OCI-LY7 (cell line): ENCODE results near the gene EID3. TPM values are rescaled to one million over a fixed set of nuclear protein-coding genes. Genes with fewer than 3 reads are reported as not detected.

Experiments
- BruUV-seq: library from RNA; stranded (reverse); fragments of 400-500 nt; replicated peaks from 2 replicates; lab custom pipeline; 2021; lab: Mats Ljungman, UMichigan
- CTCF ChIA-PET: fragments of 300-600 bp; sonication (Branson Sonifier 250); formaldehyde crosslinking; loops from one replicate; lab custom pipeline; 2022; ENCODE audit warnings: antibody characterized with exemption; ENCODE audit not compliant: unreplicated experiment; lab: Charles Lee
- POLR2A ChIA-PET: fragments of 300-600 bp; sonication (Branson Sonifier 250); formaldehyde crosslinking; loops from one replicate; lab custom pipeline; 2022; ENCODE audit warnings: antibody characterized with exemption; lab: Charles Lee
- DNase-seq: peaks from one replicate; pipeline ENCODE4 v3.0.0-alpha.2; 2015; ENCODE audit warnings: low spot score
- H2AFZ ChIP-seq: fragments of 200-600 bp; sonication (generic), shearing (Covaris generic); 2 replicates; pipeline ENCODE4 v1.6.1; 2014; ENCODE audit warnings: mild to moderate bottlenecking, antibody characterized with exemption, low read length, moderate library complexity
- H3K27ac ChIP-seq: fragments of 200-600 bp; sonication (generic); 2 replicates; pipeline ENCODE4 v1.5.1; 2014; ENCODE audit warnings: mixed run types, low read depth, mild to moderate bottlenecking, moderate library complexity, low read length, inconsistent platforms; ENCODE audit not compliant: poor library complexity, severe bottlenecking
- H3K36me3 ChIP-seq: fragments of 200-600 bp; sonication (generic); 2 replicates; pipeline ENCODE4 v1.6.1; 2014; ENCODE audit warnings: mild to moderate bottlenecking, antibody characterized with exemption, low read length, moderate library complexity, mixed read lengths; ENCODE audit not compliant: insufficient read depth
- H3K4me1 ChIP-seq: fragments of 200-600 bp; sonication (generic); 2 replicates; pipeline ENCODE4 v1.5.1; 2014; ENCODE audit warnings: mild to moderate bottlenecking, low read length; ENCODE audit not compliant: insufficient read depth, poor library complexity, severe bottlenecking
- H3K4me2 ChIP-seq: fragments of 200-600 bp; sonication (generic); 2 replicates; pipeline ENCODE4 v1.6.1; 2014; ENCODE audit warnings: mild to moderate bottlenecking, low read length
- H3K4me3 ChIP-seq: fragments of 200-600 bp; sonication (generic); 2 replicates; pipeline ENCODE4 v1.5.1; 2014; ENCODE audit warnings: mild to moderate bottlenecking, low read depth, low read length; ENCODE audit not compliant: poor library complexity, severe bottlenecking
- H3K79me2 ChIP-seq: fragments of 200-600 bp; sonication (generic); 2 replicates; pipeline ENCODE4 v1.6.1; 2016; ENCODE audit warnings: low read depth, mild to moderate bottlenecking, low read length, moderate library complexity, mixed read lengths; ENCODE audit not compliant: insufficient read depth
- H3K9me2 ChIP-seq: fragments of 200-600 bp; sonication (generic); 2 replicates; pipeline ENCODE4 v1.6.1; 2016; ENCODE audit warnings: mild to moderate bottlenecking, low read length, mixed read lengths; ENCODE audit not compliant: insufficient read depth
- H3K9me3 ChIP-seq: fragments of 200-600 bp; sonication (generic); 2 replicates; pipeline ENCODE4 v1.6.1; 2014; ENCODE audit warnings: mild to moderate bottlenecking, mixed run types, low read length, mixed read lengths
- H4K20me1 ChIP-seq: fragments of 200-600 bp; sonication (generic); 2 replicates; pipeline ENCODE4 v1.6.1; 2014; ENCODE audit warnings: mild to moderate bottlenecking, antibody characterized with exemption, low read length, moderate library complexity, mixed read lengths; ENCODE audit not compliant: insufficient read depth
- EZH2phosphoT487 ChIP-seq: fragments of 200-600 bp; sonication (generic); IDR thresholded peaks from 2 replicates; pipeline ENCODE4 v1.6.1; 2018; ENCODE audit warnings: low read depth, borderline replicate concordance, mild to moderate bottlenecking, mixed run types, antibody characterized with exemption, low read length, moderate library complexity, mixed read lengths
- intact Hi-C: fragments of 100-400 bp; cut with micrococcal nuclease; formaldehyde crosslinking; loops from one replicate; pipeline ENCODE4 v1.10.0; 2022; ENCODE audit not compliant: unreplicated experiment
- total RNA-seq, 2 experiments: library from RNA; depleted of rRNA in 1 of 2; stranded (reverse); fragments of >200 nt in 1 of 2; shearing (Covaris generic) in 1 of 2; gene quantifications; 2 replicates each; pipeline ENCODE4 v1.2.3, GENCODE V29; 2014 to 2022
- TF ChIP-seq, protein P1 (sequence below): fragments of 200-600 bp; sonication (generic); conservative IDR thresholded peaks from 2 replicates; pipeline ENCODE4 v1.5.1; 2014; ENCODE audit warnings: mild to moderate bottlenecking, antibody characterized with exemption, low read length, moderate library complexity, mixed read lengths

Gene EID3
- total RNA-seq, 2 experiments from 2014 or later = 5.1 to 8.2 TPM

DNA sequence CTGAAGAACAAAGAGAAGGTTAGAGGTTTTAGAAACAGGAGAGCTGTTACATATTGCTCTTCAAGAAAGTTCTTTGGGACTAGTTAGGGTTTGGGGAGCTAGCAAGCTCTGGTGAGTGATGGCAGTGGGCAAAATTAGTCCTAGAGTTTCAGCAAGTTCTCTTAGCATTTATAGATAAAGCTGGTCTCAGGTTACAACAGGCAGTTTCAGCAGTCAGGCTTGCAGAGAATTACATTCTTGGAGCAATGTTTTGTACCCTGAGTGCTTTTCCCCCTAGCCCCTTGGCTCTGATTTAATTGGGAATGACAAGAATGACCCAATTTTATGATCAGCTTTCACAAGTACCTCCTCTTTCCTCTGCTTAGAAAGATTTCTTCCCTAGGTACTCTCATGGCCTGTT is 21.4 kb upstream of the EID3 start:
- no peaks in the 10 kb centered on the region for H3K36me3 ChIP-seq
- H3K79me2 ChIP-seq = peaks cover 3% of the 10 kb centered on the region; the same call in 1 of the 2 replicates
- H3K4me3 ChIP-seq = no peak overlapping the region
- ChIA-PET CTCF (no interaction called here), POLR2A (interaction anchor here (0.7 kb wide), 1 partner anchor 462 kb away, joined by 3 read pairs; no protein-coding TSS in a partner anchor)
- no peak overlapping the region for H3K4me2 ChIP-seq
- intact Hi-C loops = no loop called here
- DNase-seq = no peak
- H3K9me2 ChIP-seq = no peaks in the 10 kb centered on the region
- H3K4me1 ChIP-seq = peaks cover 20% of the 10 kb centered on the region
- H3K27ac ChIP-seq = no peak overlapping the region
- no peak for TF ChIP-seq EZH2phosphoT487
- TF ChIP-seq, protein P1, sequence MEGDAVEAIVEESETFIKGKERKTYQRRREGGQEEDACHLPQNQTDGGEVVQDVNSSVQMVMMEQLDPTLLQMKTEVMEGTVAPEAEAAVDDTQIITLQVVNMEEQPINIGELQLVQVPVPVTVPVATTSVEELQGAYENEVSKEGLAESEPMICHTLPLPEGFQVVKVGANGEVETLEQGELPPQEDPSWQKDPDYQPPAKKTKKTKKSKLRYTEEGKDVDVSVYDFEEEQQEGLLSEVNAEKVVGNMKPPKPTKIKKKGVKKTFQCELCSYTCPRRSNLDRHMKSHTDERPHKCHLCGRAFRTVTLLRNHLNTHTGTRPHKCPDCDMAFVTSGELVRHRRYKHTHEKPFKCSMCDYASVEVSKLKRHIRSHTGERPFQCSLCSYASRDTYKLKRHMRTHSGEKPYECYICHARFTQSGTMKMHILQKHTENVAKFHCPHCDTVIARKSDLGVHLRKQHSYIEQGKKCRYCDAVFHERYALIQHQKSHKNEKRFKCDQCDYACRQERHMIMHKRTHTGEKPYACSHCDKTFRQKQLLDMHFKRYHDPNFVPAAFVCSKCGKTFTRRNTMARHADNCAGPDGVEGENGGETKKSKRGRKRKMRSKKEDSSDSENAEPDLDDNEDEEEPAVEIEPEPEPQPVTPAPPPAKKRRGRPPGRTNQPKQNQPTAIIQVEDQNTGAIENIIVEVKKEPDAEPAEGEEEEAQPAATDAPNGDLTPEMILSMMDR = no peak
- no peaks in the 10 kb centered on the region for H4K20me1 ChIP-seq
- BruUV-seq = no TSS peak
- H3K9me3 ChIP-seq = no peaks in the 10 kb centered on the region
- H2AFZ ChIP-seq = no peak overlapping the region

DNA sequence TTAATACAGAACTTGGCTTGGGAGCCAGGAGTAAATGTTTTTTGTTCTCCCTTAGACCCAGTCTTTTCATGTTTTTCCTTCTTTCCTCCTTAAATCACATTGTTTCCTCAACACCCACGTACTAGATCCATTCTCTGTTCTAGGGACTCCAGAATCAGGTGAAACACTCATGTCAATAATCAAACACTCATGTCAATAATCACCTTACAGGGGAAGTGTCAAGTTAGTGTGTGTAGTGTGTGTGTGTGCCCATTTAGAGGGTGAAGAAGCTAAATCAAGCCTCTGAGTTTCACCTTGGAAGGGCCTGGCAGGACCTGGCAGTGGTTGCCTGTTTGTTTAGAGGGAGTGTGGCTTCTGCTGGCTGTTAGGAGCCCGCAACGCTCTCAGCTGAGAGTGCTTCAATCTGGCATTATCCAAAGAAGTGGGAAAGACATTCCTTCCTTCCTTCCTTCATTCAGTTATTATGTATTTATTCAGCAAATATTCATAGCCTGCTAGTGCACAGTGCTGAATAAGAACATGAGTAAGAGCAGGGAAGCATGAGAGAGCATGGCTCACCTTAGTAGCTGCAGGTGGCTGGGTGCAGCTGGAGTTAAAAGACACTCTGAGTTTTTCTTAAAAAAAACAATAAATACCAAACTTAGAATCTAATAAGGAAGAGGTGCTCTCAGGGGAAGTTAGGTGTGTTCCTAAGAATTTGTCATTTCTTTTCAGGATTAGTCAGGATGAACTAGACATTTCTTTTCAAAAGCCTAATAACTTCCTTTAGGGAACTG is 17.6 kb upstream of the EID3 start:
- TF ChIP-seq EZH2phosphoT487 = no peak
- H2AFZ ChIP-seq = peak overlapping the region; percentile 78
- peaks cover 17% of the 10 kb centered on the region for H4K20me1 ChIP-seq
- H3K9me2 ChIP-seq = no peaks in the 10 kb centered on the region
- POLR2A ChIA-PET = interaction anchor here (0.6 to 5.8 kb wide), 9 partner anchors 9 to 1073 kb away, joined by 3 to 72 read pairs (median 4); no protein-coding TSS in a partner anchor
- peak; percentile 65 for DNase-seq
- H3K27ac ChIP-seq = peak overlapping the region; percentile 95
- H3K79me2 ChIP-seq = peaks cover 41% of the 10 kb centered on the region
- intact Hi-C loops = loop anchor here (2.0 to 5.0 kb wide), 5 partner anchors 171 to 821 kb away; partner anchors contain the start of genes CHST11, SLC41A2 and WASHC4
- H3K4me1 ChIP-seq = peaks cover 27% of the 10 kb centered on the region
- H3K36me3 ChIP-seq = peaks cover 23% of the 10 kb centered on the region
- H3K4me3 ChIP-seq = peak overlapping the region; percentile 99
- CTCF ChIA-PET = interaction anchor here (0.8 to 1.9 kb wide), 3 partner anchors 9 to 18 kb away, joined by 3 to 7 read pairs (median 7); partner anchors contain the start of gene EID3
- BruUV-seq = TSS peak; percentile 84
- peak overlapping the region; percentile 100 for H3K4me2 ChIP-seq
- H3K9me3 ChIP-seq = no peaks in the 10 kb centered on the region

DNA sequence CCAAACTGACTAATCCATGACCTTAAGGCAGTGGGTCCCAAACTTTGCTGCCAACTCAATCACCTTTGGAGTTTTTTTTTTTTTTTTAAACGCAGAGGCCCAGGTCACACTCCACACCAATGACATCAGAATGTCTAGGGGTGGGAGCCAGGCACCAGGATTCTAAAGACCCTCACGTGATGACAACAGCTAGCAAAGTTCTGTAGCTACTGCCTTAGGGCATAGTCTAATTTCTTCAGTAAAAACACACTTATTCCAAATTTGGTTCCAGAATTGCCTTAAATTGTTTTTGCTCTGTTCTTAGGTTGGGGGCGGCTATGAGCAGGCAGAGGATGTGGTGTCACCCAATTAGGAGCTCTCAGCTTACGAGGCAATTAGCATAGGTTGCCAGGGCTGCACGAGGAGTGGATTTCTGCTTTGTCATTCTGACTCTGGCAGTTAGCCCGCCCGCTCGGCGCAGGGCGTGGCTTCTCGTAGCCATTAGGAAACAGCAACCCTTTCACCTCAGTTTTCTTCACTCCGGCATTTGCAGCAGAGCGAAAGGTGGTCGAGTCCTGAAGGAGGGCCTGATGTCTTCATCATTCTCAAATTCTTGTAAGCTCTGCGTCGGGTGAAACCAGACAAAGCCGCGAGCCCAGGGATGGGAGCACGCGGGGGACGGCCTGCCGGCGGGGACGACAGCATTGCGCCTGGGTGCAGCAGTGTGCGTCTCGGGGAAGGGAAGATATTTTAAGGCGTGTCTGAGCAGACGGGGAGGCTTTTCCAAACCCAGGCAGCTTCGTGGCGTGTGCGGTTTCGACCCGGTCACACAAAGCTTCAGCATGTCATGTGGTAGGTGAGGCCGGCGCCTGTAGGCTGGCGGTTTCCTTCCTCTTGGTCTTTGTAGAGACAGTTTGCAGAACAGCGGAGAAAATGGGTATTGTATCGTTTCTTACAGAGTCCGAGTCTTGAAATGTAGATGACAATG is 16.7 kb upstream of the EID3 start:
- Histone ChIP-seq H3K4me2 (peak overlapping the region; percentile 100), H3K9me3 (no peaks in the 10 kb centered on the region), H3K4me1 (peaks cover 27% of the 10 kb centered on the region), H3K4me3 (peak overlapping the region; percentile 99), H3K79me2 (peaks cover 49% of the 10 kb centered on the region), H2AFZ (peak overlapping the region; percentile 78), H3K27ac (peak overlapping the region; percentile 95), H3K9me2 (no peaks in the 10 kb centered on the region), H3K36me3 (peaks cover 31% of the 10 kb centered on the region), H4K20me1 (peaks cover 18% of the 10 kb centered on the region)
- intact Hi-C loops = loop anchor here (2.0 to 5.0 kb wide), 5 partner anchors 171 to 821 kb away; partner anchors contain the start of genes CHST11, SLC41A2 and WASHC4
- BruUV-seq = TSS peak; percentile 73
- TF ChIP-seq, protein P1 = 0 out of 2 replicates have a peak, but pooled peaks have one; percentile 18
- TF ChIP-seq EZH2phosphoT487 = no peak
- CTCF ChIA-PET = interaction anchor here (0.6 to 1.9 kb wide), 4 partner anchors 10 to 205 kb away, joined by 3 to 7 read pairs (median 5); partner anchors contain the start of gene EID3
- POLR2A ChIA-PET = interaction anchor here (0.6 to 5.8 kb wide), 15 partner anchors 9 to 823 kb away, joined by 3 to 72 read pairs (median 4); partner anchors contain the start of genes EID3 and TDG
- DNase-seq = peak; percentile 98
